Medulla oblongata (tissue), 1 donor: ENCODE data around the gene FGF16.
"Not testable (repeated sequence)": the region's sequence is repeated elsewhere in the genome, so short reads cannot be mapped to it uniquely, and the experiment has no call there.

ENCODE experiments used
- DNase-seq: peaks from one replicate; pipeline ENCODE4 v3.0.0-alpha.2; 2015; ENCODE audit errors: extremely low spot score

FGF16 gene

DNA sequence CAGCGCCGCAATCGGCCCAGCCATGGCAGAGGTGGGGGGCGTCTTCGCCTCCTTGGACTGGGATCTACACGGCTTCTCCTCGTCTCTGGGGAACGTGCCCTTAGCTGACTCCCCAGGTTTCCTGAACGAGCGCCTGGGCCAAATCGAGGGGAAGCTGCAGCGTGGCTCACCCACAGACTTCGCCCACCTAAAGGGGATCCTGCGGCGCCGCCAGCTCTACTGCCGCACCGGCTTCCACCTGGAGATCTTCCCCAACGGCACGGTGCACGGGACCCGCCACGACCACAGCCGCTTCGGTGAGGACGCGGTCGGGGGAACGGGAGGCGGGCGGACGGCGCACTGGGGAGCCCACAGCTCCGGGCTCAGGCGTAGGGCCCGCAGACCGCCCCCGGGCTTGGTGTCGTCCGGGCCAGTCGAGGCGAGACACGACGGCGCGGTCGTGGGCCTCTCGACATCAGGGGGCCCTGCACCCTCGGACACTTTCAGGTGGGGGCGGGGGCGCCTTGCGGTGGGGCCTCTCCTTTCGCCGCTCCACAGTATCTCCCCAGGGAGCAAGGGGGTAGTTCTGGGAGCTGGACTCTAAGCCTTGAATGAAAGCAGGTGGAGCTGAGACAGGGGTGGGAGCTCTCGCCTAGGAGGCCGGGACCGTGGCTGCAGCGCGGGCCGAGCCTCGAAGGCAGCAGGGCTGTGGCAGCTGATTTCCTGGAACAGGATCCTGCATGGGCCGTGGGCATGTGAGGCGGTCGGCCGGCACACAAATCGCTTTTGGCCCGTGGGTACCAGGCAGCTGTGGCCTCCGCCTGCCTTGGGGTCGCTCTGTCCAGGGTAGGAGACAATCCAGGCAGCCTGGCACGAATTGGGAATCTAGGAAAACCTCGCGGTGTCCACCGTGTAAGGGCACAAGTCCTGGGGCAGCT lies 722 bp downstream of the FGF16 start:
- DNase-seq: no peak

DNA sequence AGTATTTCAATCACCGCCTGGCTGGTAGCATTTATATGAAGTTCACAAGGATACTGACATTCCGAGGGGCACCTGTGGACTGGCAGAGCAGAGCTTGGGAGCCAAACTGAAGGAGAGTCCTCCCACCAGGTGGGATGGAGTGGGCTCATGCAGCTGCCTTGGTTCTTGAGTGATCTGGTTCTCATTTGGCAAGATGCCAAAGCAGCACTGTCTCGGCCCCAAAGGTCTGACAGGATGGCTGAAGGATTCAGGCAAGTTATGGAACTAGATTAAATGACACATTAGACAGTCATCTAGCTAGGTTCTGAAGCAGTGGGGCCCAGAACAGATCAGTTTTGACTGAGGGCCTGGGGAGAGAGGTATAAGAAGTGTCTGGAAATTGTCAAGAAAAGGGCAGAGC lies 3.2 kb downstream of the FGF16 start:
- DNase-seq: no peak

DNA sequence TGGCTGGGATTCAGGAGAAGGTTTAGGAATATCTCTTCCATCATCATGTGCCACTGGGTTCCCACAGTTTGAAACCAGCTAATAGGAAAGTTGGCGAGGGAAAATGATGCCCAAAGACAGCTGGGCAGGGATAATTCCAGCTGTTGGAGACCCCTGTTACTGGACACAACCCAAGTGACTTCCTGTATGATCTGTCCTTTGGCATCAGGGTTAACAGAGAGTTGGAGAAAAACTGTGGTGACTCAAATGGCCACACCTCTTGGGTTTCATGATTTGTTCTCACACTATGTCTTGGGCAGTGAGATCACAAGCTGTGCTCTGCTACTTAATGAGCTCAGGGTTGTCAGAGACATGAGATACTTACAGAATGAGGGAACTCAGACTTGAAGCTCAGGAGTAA lies 3.8 kb downstream of the FGF16 start:
- no peak for DNase-seq

DNA sequence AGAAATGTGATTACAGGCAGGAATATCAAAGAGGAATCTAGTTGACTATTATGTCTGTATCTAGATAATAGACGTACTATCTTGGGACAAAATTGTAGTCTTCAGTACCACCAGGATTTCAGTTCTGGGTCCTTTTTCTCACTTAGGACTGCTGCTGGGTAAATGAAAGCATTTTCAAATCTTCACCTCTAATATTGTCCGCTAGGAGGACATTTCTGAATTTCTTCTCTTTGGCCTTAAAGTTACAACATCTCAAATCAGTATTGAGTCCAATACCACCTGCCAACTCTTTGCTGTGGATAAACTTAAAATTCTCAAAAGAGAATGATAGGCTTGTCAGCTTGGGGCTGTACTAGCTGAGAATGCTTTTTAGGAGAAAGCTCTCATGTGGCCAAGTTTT lies 6.0 kb downstream of the FGF16 start:
- no peak for DNase-seq

DNA sequence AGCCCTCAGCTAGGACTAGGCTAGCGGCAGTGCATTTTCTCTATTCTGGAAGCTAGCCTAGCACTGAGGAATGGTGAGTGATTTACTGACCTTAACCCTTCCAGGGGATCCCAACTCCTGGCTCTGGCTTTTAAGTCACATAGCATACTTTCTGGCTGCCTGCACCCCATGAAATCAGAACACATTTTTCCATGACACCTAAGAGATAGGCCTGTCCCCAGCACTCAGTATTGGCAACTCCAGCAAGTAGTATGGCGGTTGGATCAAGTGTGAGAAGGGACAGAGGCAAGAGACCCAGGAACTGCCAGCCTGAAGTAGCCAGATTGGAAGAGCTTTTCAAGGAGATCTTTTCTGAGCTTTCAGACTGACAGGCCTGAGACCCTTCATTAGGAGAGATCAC lies 8.2 kb downstream of the FGF16 start:
- DNase-seq: no peak

DNA sequence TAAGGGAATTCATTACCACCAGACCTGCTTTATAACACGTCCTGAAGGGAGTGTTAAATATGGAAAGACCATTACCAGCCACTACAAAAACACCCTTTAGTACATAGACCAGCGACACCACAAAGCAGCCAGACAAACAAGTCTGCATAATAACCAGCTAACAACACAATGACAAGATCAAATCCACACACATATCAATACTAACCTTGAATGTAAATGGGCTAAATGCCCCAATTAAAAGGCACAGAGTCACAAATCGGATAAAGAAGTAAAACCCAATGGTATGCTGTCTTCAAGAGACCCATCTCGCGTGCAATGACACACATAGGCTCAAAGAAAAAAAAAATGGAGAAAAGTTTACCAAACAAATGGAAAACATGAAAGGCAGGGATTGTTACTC lies 36.9 kb downstream of the FGF16 start:
- no peak for DNase-seq

DNA sequence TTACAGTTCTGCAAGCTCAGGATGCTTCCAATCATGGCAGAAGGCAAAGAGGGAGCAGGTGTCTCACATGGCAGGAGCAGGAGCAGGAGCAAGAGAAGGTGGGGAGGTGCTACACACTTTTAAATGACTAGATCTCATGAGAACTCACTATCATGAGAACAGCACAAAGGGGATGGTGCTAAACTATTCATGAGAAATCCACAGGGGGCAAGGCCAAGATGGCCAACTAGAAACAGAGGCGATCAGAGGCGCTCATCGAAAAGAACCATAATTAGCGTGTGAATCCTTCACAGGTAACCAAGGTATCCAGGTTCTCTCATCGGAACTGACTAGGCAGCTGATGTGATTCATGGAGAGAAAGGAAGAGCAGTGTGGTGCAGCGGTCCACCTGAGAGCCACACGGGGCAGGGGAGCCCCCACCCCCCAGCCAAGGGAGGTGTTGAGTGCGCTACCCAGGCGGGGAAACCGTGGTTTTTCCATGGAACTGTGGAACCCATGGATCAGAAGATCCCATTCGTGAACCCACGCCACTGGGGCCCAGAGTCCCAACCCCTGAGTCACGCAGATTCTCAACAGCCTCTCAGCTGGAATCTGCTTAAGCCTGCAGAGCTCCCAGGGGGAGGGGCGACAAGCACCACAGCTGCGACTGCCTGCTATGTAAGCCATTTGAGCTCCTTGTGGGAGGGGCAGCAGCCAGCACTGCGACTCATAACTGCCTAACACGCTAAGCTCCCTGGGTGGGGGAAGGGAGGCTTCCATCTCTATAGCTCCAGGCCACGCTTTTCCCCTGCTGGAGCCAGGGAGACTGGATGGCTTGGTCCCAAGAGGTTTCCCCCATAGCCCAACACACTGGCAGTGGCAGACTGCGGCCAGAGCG lies 46.7 kb downstream of the FGF16 start:
- DNase-seq: no peak

DNA sequence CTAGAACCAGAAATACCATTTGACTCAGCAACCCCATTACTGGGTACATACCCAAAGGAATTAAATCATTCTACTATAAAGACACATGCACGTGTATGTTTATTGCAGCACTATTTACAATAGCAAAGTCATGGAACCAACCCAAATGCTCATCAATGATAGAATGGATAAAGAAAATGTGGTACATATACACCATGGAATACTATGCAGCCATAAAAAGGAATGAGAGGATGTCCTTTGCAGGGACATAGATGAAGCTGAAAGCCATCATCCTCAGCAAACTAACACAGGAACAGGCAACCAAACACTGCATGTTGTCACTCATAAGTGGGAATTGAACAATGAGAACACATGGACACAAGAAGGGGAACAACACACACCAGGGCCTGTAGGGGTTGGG lies 53.0 kb downstream of the FGF16 start:
- not testable (repeated sequence) for DNase-seq

DNA sequence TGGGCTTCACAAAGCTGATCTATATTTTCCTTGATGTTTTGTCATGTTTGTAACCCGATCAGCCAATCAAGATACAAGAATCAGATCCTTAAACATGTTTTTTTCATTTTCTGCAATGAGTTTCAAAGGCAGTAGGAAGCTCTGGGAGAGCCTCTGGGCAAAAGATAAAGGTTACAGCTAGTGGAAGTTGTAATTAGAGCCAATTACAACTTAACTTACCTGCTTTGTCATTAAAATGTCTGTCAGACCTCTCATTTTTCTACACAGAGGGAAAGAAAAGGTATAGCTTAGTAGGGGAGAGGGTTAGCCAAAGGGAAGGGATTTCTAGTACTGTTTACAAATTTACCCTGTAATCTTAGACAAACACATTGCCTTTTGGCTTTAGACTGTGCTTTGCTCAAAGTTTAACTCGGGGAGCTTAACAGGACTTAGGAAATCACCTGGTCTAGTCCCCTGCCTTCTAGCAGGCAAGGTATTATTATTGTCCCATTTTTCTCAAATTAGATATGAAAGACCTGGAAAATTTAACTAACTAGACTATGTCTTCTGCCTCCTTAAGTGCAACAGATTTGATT lies 55.8 kb downstream of the FGF16 start:
- DNase-seq: no peak

DNA sequence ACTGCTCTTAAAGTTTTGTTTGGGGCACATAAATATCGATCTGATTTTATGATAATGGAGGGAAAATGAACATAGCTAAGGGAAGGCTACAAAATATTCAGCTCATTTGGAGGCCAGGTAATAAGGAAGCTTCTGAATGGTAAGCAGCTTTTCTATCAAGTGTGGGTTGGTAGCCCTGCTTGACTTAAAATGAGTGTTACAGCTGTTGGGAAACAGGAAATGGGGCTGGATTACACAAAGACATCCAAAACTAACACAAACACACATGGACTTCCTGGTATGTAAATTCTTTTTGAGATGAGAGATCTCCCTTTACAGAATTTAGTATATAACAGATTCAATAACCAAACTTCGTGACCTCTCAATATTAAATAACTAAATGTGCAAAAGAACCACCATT lies 58.0 kb downstream of the FGF16 start:
- no peak for DNase-seq
